ENCODE data around the gene NDEL1.

DNA sequence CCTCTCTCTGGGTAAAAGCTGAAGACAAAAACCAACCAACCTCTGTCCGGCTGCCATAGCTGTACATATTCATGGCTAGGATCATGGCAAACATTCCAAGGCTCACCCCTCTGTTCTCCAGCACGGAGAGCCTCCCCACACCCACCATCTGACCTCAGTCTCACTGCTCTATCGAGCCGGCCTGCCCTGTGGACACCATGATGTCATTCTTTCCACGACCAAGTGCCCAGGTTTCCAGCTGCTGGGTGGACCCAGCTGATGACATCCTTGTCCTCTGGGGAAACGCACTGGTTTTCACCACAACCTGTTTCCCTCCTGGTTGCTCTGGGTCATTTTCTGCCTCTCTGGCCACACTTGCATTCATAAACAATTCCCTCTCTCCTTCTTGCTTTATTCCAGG lies 67.7 kb downstream of the NDEL1 start:
- TF ChIP-seq, protein P1, sequence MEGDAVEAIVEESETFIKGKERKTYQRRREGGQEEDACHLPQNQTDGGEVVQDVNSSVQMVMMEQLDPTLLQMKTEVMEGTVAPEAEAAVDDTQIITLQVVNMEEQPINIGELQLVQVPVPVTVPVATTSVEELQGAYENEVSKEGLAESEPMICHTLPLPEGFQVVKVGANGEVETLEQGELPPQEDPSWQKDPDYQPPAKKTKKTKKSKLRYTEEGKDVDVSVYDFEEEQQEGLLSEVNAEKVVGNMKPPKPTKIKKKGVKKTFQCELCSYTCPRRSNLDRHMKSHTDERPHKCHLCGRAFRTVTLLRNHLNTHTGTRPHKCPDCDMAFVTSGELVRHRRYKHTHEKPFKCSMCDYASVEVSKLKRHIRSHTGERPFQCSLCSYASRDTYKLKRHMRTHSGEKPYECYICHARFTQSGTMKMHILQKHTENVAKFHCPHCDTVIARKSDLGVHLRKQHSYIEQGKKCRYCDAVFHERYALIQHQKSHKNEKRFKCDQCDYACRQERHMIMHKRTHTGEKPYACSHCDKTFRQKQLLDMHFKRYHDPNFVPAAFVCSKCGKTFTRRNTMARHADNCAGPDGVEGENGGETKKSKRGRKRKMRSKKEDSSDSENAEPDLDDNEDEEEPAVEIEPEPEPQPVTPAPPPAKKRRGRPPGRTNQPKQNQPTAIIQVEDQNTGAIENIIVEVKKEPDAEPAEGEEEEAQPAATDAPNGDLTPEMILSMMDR (IDR thresholded peaks at IDR 0.05) = no peak
- no peak for TF ChIP-seq POLR2A (IDR thresholded peaks at IDR 0.05)
- no peak for TF ChIP-seq POLR2AphosphoS5 (IDR thresholded peaks at IDR 0.05; ENCODE audit: insufficient read depth in 1 of 2, low read depth in 1 of 2)
